Right ventricle myocardium inferior (tissue), 1 donor: Measurements from ENCODE around the gene TEX53. TPM values are rescaled to one million over a fixed set of nuclear protein-coding genes. Genes with fewer than 3 reads are reported as not detected.
A peak's percentile ranks its signal among the peaks of the same experiment; 100 is the strongest.

ENCODE experiments used
- ATAC-seq: fragments of 200-7000 bp; cut with Tn5 transposase; one replicate; pipeline ENCODE4 v1.9.1; 2020; ENCODE audit warnings: mild to moderate bottlenecking, moderate library complexity
- DNase-seq: peaks from one replicate; pipeline ENCODE4 v3.0.0; 2021; ENCODE audit errors: missing footprints
- intact Hi-C: fragments of 100-400 bp; cut with DNase I; formaldehyde crosslinking; loops from one replicate; pipeline ENCODE4 v1.11.0; 2022
- total RNA-seq: library from RNA; stranded (reverse); fragmentation: NEBNext Ultra II Directional; extraction: Animal tissue kit (Norgen Biotek cat#: 25700); gene quantifications from one replicate; pipeline ENCODE4 v1.2.1, GENCODE V29; 2021
- donor health status: DM: no; HTN: yes; CAD: no; lungs with severe emphysema.

TEX53 gene
- total RNA-seq, 1 donor from 2014 or later = not detected

- ATAC-seq (peak; percentile 65), DNase-seq (no peak)
- intact Hi-C loops = loop anchor here (1.0 to 5.0 kb wide), 2 partner anchors 166 to 248 kb away; no protein-coding TSS in a partner anchor
Observed at GRCh38 chr9:114653556-114654159, 3.9 kb downstream of the TEX53 start.

GRCh38 chr9:114652776-114653555, 4.6 kb downstream of the TEX53 start:
- ATAC-seq = no peak
- intact Hi-C loops = loop anchor here (1.0 to 5.0 kb wide), 2 partner anchors 166 to 248 kb away; no protein-coding TSS in a partner anchor
- no peak for DNase-seq

DNA sequence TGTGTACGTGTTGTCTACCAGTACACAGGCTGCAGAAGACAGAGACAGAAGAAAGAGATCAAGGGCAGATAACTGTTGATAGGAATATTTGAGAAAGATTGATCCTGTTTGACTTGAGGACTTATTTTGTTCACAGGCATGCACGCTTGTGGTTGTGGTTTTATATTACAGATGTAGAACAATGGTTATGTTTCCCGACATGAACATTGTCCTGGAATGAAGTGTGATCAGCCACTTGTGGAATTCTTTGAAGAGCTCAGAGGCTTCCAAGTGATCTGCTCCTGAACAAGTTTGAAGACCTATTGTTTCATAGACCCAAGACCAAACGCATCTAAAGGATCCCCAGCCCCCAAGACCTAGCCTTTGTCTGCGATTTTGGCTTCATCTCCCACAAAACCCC, 13.7 kb downstream of the TEX53 start:
- ATAC-seq (no peak), DNase-seq (no peak)
- intact Hi-C loops = no loop called here

- intact Hi-C loops = no loop called here
- ATAC-seq (no peak), DNase-seq (no peak)
Observed at GRCh38 chr9:114643001-114643400, 14.6 kb downstream of the TEX53 start.

DNA sequence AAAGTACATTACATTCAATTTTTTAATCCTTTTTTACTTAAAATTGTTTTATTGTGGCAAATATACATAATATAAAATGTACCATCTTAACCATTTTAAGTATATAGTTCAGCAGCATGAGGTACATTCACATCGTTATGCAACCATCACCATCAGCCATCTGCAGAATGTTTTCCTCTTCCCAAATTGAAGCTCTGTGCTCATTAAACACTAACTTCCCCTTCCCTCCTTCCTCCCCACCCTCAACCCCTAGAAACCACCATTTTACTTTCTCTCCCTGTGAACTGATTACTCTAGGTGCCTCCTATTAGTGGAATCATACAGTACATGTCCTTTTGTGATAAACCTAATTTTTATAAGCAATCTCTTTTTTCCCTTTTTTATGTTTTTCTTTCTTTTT, 15.6 kb downstream of the TEX53 start:
- ATAC-seq (no peak), DNase-seq (no peak)
- intact Hi-C loops = no loop called here

DNA sequence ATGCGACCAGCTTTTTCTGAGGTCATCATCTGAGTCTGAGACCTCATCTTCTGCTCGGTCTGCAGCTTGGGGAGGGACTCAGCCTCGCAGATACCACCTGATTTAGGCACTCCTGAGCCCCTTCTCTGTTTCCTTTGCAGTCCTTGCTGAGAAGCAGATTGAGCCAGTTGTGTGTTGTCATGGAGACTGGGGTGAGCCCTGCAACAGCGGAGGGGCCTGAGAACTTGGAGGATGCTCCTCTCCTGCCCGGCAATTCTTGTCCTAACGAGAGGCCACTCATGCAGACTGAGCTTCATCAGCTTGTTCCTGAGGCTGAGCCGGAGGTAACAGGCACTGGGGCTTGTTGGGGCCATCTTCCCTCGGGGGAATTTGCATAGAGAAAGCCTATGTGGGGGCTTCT, 19.2 kb downstream of the TEX53 start:
- no peak for DNase-seq
- intact Hi-C loops = no loop called here
- ATAC-seq = no peak

GRCh38 chr9:114634387-114634786, 23.2 kb downstream of the TEX53 start:
- intact Hi-C loops = no loop called here
- ATAC-seq (no peak), DNase-seq (no peak)

DNA sequence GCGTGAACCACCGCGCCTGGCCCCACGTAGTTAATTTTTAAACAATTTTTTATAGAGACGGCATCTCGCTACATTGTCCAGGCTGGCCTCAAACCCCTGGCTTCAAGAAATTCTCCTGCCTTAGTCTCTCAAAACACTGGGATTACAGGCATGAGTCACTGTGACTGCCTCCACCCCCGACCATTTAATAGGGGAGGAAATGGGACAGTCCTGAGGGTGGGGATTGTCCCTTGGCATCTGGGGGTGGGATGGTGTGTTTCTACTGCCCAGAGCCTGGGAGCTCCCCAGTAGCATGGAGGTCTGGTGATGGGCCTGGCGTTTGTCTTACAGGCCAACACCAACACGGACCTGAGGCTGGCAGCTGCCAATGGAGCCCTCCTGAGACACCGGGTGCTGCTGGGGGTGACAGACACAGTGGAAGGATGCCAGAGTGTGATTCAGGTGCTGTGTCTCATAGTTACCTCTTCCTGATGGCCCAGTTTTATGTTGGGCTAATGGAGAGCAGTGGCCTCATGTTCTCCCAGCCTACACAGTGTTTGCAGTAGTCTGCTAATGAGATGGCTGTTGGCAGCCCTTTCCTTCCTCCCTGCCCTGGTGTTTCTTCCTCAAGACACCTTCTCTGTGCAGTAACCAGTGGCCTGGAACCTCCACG, 24.0 kb downstream of the TEX53 start:
- no peak for ATAC-seq
- intact Hi-C loops = no loop called here
- DNase-seq = no peak

DNA sequence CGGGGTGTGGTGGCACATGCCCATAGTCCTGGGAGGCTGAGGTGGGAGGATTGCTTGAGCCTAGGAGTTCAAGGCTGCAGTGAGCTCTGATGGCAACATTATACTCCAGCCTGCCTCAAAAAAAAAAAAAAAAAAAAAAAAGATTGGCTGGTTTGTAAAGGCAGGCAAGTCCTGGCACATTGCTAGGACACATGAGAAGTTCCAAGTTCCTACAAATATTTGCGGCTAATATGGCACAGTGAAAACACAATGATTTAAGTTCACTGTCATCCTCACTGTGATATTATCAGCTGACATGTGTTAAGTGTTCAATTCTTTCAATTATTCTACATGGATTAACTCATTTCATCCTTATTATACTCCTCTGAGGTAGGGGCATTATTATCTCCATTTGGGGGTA, 26.4 kb downstream of the TEX53 start:
- no peak for DNase-seq
- no peak for ATAC-seq
- intact Hi-C loops = no loop called here

DNA sequence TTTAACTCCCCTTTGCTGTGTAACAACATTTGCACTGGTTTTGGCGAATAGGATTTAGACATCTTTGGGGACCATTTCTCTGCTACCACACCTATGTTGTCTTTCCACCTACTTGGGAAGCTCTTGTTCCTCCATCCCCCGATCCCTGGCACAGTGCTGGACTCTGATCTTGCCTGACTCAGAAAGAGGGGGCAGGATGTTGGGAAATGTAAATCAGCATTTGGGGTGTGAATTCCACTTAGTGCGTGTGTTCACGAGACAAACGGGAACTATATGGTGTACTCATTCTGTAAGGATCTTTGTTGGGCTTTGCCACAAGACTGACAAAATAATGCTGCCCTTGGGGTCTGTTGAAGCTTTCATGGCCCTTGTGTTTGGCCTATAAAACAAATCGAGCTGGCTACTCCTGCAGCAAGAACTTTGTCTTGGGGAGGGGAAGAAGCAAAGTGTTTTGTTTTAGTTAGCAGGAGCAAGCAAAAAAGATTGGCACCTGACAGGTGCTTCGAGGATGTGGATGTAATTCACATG, 28.0 kb downstream of the TEX53 start:
- intact Hi-C loops = no loop called here
- ATAC-seq (no peak), DNase-seq (no peak)

- DNase-seq (no peak), ATAC-seq (no peak)
- intact Hi-C loops = no loop called here
Observed at GRCh38 chr9:114627553-114627952, 30.1 kb downstream of the TEX53 start.

DNA sequence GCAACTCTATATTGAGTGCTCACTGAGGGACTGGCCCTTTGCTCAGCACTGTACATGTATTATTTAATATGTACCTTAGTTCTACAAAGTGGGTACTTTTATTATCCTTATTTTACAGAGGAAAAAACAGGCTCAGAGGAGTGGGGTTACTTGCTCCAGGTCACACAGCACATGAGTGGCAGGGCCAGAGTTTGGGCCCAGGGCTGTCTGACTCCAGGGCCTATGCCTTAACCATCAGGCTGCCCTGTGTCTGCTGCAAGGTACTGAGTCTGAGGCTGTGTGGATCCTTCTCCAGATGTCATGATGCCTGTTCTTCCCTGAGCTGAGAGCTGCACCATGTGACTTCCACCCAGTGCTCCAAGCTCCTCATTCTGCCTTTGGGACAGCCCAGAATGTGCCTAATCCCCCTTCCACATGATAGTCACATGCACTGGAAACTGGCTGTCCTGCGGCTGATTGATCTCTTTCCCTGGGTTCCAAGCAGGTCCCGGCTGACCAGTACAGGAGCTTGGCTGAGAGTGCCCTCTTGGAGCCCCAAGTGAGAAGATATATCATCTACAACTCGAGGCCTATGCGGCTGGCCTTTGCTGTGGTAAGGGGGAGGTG, 31.1 kb downstream of the TEX53 start:
- intact Hi-C loops = no loop called here
- DNase-seq = no peak
- ATAC-seq = no peak

DNA sequence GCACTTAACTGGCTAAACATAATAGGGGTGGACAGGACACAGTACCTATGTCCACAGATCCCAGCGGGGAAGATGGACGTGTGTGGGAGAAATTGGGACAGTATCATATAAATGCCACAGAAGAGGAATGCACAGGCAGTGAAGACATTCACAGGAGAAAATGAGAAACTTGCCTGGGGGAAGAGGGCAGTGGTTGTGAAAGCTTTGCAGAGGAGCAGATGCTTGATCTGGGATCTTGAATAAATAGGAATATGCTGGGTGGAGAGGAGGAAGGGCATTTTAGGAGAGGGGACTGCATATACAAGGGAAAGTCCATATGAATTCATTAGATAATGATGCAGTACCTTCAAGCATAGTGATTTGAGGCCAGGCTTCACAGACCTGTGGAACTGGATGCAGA, 32.9 kb downstream of the TEX53 start:
- intact Hi-C loops = no loop called here
- DNase-seq (no peak), ATAC-seq (no peak)

DNA sequence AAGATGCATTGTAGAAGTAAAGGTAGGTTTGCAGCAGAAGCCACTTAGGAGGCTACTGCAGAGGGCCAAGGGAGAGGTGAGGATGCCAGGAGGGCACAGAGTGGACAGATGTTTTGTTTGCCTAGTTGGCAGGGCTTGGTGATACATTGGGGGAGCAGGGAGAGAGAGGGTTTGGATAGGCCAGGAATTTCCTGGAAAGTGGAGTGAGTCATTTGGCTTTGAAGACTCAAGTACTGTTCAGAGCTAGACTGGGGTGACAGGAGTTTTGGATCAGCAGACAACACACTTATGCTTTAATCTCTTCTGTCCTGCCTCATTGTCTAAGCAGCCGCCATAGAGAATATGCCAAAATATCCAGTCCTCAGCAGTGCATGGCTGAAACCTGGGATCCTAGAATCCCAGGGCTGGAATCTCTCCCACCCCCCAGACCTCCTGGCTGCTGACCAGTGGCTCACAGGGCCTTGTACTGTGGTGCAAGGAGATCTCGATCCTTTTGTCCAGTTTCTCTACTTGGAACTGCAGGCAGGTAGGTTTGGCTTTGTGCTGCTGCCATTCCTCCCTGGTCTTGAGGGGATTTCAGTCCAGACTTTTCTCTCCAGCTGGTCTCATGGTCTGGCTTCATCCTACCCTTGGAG, 35.5 kb downstream of the TEX53 start:
- DNase-seq (no peak), ATAC-seq (peak; percentile 42)
- intact Hi-C loops = no loop called here

DNA sequence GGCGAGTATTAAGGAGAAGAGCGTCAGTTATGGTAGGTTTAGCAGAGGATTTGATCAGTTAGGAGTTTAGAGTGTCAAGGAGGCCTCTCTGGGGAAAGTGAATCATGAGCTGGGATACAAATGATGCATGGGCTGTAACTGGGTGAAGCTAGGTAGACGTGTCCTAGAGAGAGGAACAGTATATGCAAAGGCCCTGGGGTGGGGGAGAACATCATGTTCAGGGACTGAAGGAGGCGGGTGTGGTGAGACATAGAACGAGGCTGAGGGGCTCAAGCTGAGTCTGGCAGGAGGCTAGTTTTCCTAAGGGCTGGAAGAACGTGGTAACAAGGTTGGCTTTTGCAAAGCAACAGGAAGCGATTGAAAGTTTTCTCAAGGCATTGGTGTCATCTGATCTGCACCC, 36.0 kb downstream of the TEX53 start:
- intact Hi-C loops = no loop called here
- ATAC-seq (no peak), DNase-seq (no peak)

DNA sequence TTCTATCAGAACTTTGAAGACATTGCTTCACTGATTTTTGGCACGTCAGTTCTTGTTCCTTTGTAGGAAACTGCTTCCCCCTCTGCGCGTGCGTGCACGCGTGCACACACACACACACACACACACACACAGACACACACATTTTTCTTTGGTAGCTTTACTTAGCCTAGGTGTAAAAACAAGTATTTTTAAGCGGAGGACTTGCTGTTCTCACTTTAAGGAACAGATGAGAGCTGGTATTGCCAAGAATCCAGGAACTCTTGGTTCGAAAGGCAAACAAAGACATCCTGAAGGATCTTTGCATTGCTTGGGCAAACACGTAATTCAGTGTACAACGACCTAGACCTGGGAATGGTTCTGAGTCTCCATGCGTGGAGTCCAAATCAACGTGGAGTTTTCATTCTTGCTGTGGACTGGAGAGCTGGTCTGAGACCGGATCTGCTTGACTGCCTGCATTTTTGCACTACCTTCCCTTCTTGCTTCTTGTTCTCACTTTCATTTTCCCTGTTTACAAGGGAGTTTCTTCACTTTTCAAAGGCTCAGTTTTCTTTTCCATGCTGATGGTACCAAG, 38.3 kb downstream of the TEX53 start:
- intact Hi-C loops = no loop called here
- ATAC-seq = no peak

DNA sequence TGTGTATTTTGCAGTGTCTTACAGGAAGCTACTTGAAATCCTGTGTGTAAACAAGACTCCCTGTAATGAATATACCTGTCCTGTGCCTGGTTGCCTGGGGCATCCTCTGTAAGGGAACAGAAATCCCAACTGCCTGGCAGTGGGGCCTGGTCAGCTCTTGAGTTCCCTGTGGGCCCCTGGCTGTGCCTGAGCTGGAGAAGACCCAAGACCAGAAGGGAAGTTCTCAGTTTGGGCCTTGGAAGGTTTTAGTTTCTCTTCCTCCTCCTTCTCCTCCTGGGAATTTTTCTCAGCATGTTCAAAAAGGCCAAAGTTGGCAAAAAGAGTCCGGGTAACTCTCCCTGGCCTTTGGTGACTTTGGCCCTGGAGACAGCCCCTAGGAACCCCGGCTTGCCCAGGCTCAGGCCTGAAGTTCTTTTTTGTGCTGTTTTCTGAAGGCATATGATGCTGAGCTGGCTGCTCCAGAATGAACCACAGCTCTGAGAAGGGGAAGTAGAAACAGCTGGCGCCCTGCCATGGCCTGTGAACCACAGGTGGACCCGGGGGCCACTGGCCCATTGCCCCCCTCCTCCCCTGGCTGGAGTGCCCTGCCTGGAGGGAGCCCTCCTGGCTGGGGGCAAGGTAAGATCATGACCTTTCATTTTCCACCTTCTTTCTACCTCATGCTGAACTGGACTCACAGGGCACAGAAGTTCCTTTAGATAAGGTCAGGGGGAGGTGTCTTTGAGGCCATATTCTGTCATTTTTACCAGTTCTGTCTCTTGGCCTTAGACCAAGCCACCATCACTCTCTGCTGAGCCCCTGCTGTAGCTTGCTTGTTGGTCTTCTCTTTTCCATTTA, 40.7 kb downstream of the TEX53 start:
- ATAC-seq = peak; percentile 44
- intact Hi-C loops = no loop called here
- DNase-seq = peak; percentile 90

More for the DNA sequence above, 38.3 kb downstream of the TEX53 start:
- peak; percentile 79 for DNase-seq

DNA sequence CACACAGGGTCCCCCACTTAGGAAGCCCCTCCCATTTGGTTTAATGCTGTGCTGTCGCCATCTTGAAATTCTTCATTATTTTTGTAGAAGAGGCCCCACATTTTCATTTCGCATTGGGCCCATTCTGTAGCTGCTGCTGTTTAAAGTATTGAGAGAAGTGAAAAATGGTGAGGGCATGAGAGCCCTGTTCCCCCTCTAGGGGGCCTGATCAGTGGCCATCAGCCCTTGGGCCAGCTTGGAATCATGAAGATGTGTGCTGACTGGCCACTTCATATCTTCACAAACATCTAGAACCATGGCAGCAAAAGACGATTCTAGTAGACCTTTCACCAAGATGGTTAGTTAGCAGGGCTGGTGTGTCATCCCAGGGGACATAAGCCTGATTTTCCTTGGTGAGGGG, 43.2 kb downstream of the TEX53 start:
- DNase-seq (no peak), ATAC-seq (no peak)
- intact Hi-C loops = no loop called here
